Activated CD4-positive, CD25-positive, alpha-beta regulatory T cell treated with anti-CD3 and anti-CD28 coated beads, Interleukin-2, amount 50 U/mL, for 24 hours (primary cell): ENCODE results near the gene SGTA.

Experiments
- ATAC-seq, 2 donors: fragments of 150-1000 bp; cut with Tn5 transposase; one replicate each; pipeline ENCODE4 v1.10.0; 2021; ENCODE audit warnings: mild to moderate bottlenecking in 1 of 2, moderate library complexity in 1 of 2

SGTA gene

GRCh38 chr19:2768365-2769132, 14.5 kb downstream of the SGTA start:
- ATAC-seq = no peak

DNA sequence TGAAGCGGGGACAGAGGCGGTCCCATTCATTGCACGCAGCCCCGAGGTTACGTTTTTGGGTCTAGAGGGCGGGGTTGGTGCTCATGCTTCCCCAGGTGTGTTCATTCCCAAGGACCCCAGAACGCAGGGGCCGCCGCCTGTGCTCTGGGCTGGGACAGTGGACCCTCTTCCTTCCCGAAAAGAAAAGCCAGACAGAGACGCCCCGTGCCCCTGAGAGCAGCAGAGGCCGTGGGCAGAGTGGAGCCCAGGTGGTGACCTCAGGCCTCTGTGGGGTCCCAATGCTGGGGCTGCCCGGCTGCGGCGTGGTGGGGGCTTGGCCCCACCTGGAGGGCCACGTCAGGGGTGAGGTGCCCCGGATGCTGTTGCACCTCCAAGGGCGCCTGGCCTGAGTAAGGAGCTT, 15.4 kb downstream of the SGTA start:
- ATAC-seq = no peak

DNA sequence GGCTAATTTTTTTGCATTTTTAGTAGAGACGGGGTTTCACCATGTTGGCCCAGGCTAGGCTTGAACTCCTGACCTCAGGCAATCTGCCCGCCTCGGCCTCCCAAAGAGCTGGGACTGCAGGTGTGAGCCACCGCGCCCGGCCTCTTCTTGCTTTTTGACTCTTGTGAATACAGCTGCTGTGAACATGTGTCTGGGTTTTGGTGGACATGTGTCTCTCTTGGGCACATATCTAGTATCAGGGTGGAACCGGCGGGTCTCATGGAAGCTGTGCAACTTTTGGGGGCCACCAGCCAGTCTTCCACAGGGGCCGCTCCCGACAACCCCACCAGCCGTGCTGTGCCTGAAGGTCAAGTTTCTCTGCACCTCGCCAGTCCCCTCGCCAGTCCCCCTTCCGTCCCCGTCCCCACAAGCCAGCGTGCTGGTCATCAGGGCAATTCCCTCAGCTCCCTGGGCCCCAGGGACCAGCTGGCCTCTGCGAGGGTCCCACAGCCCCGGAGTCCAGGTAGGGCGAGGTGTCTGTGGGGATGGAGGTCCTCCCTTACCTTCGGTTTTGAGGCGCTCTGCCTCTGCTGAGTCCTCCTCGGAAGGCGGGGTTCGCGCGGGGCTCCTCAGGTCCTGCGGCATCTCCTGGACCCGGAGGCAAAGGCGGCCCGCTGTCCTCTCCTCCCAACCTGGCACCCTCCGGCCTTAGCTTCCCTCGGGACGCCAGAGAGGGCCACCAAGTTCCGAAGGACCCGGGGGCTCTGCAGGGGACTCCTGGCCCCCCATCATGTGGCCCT, 16.3 kb downstream of the SGTA start:
- ATAC-seq = no peak

GRCh38 chr19:2765376-2765775, 17.7 kb downstream of the SGTA start:
- no peak for ATAC-seq

GRCh38 chr19:2764945-2765344, 18.1 kb downstream of the SGTA start:
- no peak for ATAC-seq

DNA sequence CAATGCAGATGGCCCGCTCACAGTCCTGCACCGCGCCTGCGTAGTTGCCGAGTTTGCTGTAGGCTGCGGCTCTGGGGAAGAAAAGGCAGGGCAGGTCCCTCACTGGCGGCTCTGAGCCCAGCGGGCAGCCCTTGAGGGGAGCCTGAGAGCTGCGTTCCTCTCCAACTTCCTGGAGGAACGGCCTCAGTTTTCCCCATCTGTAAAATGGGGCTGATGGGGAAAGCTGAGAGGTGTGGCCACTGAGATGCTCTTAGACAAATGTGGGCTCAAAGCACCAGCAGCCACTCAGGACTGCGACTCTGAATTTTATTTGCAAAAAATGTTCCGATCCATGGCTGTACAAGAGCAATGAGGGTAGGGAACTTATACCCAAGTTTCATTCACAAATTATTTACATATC, 19.4 kb downstream of the SGTA start:
- ATAC-seq = no peak

DNA sequence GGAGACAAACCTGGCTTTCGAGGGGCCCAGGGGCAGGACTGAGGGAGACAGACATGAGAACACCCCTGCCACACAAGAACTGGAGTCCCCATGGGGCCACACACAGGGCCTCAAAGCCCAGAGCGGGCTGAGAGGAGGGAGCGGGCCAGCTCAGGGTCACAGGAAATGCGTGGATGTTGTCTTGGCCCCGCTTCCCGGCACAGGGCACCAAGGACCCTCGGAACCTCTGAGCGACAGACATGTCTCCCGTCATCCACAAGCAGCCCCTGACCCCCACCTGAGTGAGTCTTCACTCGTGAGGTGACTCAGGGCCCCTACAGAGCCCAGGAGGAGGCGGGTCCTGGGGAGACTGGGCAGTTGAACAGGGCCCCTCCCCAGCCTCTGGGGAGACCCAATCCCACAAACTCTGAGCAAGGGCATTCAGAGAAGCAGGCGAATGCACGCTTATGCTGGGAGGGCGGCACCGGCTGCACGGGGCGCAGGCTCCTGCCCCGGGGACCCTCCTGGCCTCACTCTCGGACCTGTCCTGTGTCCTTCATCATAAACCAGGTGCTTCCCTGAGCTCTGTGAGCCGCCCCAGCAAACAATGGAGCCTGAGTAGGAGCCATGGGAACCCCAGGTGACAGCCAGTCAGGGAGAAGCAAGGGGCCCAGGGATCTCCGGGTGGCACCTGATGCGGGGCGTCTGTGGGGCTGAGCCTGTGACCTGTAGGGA, 20.1 kb downstream of the SGTA start:
- no peak for ATAC-seq

DNA sequence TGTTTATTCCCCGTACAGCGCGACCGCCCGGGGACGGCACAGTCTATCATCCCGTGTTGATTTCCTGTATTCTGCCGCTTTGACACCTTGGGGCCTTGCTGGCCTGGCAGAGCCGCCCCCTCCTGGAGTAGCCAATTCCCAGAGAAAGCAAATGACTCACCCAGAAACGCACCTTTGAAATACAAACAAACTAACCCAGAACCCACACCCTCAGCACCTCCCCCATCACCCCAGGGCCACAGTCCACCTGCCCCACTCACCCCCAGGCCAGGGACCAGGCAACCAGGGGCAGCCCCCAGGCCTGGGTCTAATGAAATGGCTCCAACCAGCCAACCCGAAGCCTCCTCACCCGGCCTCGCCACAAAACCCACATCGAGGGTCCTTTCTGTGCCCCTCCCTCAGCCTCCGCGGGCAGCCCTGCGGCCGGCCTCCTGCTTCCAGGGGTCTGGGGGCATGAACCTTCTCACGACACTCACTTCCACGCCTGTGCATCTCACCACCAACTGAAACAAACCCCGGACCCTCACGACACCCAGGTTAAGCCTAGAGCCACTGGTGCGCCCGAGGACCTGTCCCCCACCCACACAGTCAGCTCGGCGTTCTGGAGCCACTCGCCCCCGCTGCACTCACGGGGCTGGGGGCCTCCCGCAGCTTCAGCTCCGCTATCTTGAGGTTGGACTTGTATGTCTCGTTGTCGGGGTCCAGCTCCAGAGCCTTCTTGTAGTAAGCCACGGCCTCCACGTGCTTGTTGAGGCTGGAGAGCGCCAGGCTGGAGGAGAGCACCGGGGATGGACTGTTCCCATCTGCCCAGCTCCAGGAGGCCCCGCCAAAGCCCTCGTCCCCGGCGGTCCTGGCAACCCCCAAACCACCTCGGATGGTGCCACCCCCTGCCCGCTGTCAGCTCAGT, 20.9 kb downstream of the SGTA start:
- no peak for ATAC-seq

DNA sequence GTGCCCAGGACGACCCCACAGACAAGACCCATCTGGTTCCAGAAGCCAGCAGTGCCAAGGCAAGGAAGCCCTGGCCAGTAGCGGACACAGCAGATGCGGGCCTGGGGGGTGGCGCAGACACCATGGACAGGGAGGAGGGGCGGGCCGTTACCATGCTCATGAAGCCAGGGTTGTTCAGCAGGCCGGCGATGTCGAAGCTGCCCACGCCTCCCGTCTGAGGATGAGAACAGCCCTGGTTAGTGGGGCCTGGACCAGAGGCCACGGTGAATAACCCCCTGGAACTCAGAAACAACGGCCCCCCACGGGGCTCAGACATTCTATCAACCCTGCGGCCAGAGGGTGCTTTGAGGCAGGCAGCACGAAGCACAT, 21.8 kb downstream of the SGTA start:
- no peak for ATAC-seq

- no peak for ATAC-seq
Observed at GRCh38 chr19:2759965-2760364, 23.1 kb downstream of the SGTA start.

GRCh38 chr19:2759362-2759761, 23.7 kb downstream of the SGTA start:
- no peak for ATAC-seq

DNA sequence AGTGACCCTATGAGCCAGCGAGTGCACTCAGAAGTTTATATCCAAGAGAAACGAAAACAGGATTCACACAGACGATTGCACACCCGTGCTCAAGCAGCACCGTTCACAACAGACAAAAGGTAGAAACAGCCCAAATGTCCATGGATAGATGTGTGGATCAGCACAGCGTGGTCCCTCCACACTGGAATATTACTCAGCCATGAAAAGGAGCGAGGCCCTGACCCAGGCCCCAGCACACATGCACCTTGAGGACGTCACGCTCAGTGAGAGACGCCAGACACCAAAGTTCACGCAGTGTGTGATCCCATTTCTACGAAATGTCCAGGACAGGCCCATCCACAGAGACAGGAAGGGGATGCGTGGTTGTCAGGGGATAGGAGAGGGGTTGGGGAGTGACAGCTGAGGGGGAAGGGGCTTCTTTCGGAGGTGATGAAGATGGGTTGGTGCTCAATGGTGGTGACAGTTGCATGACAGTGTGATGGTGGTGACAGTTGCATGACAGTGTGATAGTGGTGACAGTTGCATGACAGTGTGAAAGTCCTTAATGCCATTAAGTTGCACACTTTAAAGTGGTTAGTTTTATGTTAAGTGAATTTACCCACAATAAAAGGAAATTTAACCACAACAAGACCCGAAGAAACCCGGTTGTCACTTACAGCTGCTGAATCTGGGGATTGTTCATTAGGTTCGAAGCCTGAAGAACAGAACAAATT, 24.3 kb downstream of the SGTA start:
- ATAC-seq = peak; percentile 74 to 76

DNA sequence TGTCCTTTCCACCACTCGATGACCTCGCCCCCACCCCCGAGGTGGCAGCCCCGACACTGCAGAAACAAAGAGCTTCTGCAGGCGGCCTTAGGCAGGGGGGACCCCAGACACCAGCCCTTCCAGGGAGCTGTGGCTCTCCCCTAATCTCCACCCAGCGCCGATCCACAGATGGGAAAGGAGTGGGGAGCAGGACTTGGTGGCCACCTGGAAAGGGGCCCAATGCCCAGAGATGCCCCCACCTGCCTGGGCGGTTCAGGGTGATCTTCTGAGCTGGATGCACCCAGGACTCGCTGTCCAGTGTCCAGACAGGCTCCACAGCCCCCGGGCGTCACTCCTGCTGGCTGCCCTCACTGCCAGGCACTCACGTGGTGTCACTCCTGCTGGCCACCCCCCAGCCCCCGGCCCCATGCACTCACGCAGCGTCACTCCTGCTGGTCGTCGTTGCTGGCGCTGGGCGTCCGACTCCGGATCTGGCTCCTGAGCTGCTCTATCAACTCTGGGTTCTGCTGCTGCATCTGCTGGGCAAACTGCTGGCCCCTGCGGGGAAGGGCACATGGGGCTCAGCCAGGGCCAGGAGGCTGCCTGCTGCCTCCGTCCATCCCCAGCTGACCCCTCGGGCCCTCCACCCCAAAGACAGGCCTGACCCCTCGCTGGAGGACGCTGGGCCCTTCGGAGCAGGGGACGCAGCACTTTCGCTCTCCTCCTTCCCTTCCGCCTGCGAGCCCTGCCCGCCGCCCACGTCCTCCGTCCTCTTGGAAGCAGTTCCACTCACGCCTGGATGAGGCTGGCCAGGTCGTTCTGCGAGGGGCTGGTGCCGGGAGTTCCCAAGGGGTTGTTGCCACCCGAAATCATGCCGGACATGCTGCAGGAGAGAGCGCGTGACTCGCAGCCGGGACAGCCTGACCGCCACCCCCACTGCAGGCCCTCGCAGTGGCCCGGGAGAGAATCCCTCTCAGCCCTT, 25.9 kb downstream of the SGTA start:
- no peak for ATAC-seq

GRCh38 chr19:2756477-2756876, 26.6 kb downstream of the SGTA start:
- no peak for ATAC-seq

- ATAC-seq = no peak
Observed at GRCh38 chr19:2755811-2756210, 27.3 kb downstream of the SGTA start.

- ATAC-seq = no peak
Observed at GRCh38 chr19:2755448-2755705, 27.7 kb downstream of the SGTA start.

- ATAC-seq = no peak
Observed at GRCh38 chr19:2754659-2755447, 28.2 kb downstream of the SGTA start.

DNA sequence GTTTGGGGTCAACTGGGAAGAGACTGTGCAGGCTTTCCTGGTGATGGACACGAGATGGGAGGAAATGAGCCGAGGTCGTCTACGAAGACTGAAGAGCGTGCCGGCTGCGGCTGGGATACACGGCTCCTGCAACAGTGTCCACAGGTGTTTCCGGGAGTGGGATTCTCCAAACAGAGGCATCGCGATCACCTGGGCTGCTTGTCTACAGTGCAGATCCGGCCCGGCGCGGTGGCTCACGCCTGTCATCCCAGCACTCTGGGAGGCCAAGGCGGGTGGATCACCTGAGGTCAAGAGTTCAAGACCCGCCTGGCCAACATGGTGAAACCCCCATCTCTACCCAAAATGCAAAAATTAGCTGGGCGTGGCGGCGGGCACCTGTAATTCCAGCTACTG, 31.6 kb downstream of the SGTA start:
- ATAC-seq = no peak

DNA sequence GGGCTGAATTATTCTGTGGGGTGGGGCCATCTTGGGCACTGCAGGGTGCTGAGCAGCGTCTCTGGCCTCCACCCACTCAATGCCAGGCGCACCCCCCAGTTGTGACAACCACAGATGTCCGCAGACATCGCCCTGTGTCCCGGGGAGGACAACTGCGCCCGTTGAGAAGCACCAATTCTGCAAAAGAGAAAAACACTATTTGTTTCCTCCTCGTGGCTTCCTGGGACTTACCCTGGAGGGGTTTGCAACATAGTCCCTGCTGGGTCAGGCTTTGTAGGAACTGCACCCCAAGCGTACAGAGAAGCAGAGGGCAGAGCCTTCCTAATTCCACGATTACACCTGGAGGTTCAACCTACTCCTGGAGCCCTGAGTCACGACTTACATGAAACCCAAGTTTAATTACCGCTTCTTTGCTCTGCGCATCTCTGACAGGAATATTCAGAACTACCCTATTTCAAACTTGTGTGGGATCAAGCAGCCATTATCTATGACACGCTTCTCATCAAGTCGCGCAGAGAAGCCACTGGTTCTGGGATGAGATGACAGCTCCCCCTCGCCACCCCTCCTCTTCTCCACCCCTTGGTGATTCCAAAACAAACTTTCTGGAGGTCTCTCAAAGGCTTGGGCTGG, 32.1 kb downstream of the SGTA start:
- ATAC-seq = no peak

- ATAC-seq = no peak
Observed at GRCh38 chr19:2747349-2747748, 35.7 kb downstream of the SGTA start.
